Kidney glomerular epithelial cell (primary cell): ENCODE measurements around the gene DNAJB6.
"Not testable (repeated sequence)": the region's sequence is repeated elsewhere in the genome, so short reads cannot be mapped to it uniquely, and the experiment has no call there.

ENCODE experiments used
- DNase-seq: peaks from one replicate; lab custom pipeline; 2025; lab: John Stamatoyannopoulos, UW

Gene DNAJB6

DNA sequence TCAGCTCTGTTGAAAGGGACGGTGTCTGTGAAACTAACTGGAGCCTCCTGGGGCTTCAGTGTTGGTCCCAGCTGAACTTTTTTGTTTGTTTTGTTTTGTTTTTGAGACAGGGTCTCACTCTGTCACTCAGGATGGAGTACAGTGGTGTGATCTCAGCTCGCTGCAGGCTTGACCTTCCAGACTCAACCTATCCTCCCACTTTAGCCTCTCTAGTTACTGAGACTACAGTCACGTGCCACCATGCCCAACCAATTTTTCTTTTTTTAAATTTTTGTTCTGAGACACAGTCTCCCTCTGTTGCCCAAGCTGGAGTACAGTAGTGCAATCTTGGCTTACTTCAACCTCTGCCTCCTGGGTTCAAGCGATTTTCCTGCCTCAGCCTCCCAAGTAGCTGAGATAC, 13.4 kb upstream of the DNAJB6 start:
- no peak for DNase-seq

DNA sequence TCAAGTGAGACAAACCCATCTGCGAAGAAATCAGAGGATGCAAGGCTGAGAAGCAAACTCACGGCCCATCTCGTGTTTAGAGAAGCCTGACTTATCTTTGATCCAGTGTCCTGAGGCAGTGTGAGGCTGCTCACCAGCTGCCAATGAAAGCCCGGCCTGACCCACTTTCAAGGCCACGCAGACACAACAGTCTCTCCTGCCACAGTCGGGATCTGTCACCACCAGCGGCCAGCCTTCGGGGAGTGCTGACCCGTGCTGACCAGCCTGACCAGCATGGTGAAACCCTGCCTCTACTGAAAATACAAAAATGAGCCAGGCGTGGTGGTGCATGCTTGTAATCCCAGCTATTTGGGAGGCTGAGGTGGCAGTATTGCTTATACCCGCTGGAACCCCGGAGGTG, 7.4 kb upstream of the DNAJB6 start:
- no peak for DNase-seq

DNA sequence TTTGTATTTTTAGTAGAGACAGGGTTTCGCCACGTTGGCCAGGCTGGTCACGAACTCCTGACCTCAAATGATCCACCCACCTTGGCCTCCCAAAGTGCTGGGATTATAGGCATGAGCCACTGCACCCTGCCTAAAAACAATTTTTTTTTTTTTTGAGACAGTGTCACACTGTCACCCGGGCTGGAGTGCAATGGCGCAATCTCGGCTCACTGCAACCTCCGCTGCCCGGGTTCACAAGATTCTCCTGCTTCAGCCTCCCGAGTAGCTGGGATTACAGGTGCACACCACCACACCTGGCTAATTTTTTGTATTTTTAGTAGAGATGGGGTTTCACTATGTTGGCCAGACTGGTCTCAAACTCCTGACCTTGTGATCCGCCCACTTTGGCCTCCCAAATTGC, 6.2 kb upstream of the DNAJB6 start:
- DNase-seq, result not testable (repeated sequence)

GRCh38 chr7:157331049-157331448, 5.8 kb upstream of the DNAJB6 start:
- not testable (repeated sequence) for DNase-seq

DNA sequence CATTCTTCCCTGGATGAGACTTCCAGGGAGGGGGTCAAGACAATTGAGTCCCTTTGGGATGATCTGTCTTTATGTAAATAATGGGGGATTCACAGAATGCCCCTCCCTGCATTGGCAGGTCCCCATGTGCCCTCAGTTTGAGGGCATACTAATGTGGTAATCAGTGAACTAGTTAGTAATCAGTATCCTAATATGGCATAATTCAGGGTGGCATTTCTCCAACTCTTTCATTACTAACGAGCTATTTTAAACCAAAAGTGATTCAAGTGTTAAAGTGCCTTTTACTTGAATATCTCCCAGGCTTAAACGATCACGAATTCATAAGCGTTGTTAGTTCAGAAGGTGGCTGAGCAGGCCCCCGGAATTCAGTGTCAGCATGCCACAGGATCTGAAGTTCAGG, 1.6 kb upstream of the DNAJB6 start:
- no peak for DNase-seq

- DNase-seq, result no peak
Observed at GRCh38 chr7:157335991-157336382, 817 bp upstream of the DNAJB6 start.

DNA sequence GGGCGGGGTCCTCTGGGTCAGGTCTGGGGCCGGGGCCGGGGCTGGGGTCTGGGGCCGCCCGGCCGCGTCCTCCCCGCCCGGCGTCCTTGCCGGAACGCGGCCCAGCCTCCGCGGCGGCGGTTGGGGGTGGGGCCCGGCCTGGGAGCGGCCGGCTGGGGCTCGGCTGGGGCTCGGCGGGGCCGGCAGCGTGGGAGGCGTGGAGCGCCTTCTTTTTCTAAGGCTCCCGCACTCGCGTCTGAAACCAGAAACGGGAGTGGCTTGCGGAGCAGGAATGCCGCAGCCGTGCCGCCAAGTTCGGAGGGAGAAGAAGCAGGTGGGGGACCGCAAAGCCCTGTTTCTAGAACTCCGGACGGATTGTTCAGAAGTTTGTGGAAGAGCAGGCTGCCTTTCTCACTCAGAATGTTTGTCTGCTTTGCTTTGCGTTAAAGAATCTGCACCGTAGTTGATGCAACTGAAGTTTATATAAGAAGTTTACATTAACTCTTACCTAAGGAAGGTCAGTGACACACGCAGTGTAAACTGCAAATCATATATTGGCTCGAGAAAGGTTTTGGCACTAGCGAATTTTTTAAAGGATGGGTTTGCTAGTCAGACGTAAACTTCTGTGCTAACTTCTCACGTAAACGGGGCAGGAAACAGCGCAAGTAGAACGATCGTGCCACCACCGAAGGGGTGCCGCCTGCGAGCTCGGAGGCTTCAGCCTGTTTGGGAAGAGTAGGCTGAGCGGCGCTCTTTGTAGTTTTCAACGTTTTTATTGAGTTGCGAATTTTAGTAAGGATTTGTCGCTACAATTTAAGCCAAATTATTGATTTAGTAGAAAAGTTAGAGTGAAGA, 729 bp downstream of the DNAJB6 start:
- DNase-seq, result peak; percentile 19

DNA sequence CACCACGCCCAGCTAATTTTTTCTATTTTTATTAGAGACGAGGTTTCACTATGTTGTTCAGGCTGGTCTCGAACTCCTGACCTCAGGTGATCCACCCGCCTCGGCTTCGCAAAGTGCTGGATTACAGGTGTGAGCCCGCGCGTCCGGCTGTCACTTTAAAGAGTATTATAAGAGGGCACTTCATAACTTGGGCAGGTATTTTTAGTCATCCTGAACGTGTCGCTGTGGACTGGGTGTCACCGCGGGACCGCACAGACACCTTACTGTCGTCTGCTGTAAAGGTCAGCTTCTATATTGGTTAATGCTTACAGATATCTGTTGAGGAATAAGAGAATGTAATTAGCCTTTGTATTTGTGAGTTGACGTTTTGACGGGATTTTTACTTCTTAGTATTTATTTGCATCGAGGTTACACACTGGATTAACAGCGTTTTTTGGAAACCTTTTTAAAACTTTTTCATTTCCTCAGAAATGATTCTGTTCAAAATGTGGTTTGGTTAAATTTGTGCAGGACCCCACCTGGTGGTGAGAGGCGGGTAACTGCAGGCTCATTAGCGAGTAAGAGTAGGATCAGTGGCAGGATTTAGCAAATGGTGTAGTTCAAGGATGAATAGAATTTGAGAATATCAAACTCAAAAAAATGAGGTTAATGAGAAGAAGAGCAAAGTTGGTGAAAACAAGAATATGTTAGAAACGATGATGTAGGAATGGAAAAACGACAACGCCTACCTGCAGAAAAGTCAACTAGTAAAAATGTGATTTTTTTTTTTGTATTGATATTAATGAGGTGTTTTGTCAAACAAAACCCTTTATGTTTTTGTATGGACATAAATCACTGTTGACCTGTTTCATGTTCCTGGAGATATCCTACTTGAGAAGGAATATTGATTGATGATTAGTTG, 3.2 kb downstream of the DNAJB6 start:
- DNase-seq, result peak; percentile 34

GRCh38 chr7:157347217-157347904, 10.6 kb downstream of the DNAJB6 start:
- peak; percentile 54 for DNase-seq

DNA sequence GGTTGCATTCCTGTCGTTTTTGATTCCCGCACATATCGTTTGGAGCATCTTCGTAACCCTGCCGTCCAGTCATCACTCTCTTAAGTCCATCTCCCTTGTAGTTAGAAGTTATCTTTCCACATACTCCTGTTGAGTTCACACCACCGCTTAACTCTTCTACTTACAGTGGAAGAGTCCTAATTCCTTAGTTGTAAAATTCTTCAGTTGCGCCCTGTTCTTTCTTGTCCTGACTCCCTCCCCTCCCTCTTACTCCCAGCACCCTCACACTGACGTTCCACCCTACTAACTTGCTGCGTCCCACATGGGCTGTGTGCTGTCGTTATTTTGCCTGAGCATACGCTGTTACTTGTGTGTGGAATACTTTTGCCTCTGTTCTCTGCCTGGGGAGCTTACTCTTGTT, 11.7 kb downstream of the DNAJB6 start:
- no peak for DNase-seq

- DNase-seq, result no peak
Observed at GRCh38 chr7:157352516-157352915, 15.7 kb downstream of the DNAJB6 start.

- no peak for DNase-seq
Observed at GRCh38 chr7:157355784-157356511, 19.1 kb downstream of the DNAJB6 start.

- no peak for DNase-seq
Observed at GRCh38 chr7:157357129-157358040, 20.6 kb downstream of the DNAJB6 start.

DNA sequence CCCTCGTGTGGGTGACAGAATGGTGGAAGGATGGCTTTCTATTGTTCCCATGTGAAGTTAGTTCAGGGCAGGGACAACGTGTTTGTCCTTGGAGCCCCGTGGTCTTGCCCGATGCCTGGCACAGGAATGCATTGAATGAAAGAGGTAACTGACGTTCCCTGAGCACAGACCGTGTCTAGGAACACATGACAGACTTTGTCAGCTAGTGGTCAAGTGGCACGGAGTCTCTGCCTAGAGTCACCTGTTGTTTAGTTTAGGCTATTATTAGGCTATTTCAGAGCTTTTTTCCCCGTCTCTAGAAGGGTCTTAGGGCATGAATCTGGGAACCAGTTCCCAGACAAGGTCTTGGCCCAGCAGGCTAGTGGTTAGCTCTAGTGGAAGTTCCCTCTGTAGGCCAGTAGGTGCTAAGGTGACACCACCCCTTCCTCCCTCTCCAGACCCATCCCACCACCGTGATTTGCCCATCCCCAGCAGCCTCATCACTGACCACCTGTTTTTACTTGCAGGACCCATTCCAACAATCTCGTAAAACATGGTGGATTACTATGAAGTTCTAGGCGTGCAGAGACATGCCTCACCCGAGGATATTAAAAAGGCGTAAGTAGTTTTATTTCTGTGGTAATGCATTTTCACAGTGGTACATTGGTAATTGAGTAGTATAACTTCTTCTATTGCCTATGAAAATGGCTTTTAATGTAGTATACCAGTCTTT, 21.4 kb downstream of the DNAJB6 start:
- DNase-seq, result no peak

DNA sequence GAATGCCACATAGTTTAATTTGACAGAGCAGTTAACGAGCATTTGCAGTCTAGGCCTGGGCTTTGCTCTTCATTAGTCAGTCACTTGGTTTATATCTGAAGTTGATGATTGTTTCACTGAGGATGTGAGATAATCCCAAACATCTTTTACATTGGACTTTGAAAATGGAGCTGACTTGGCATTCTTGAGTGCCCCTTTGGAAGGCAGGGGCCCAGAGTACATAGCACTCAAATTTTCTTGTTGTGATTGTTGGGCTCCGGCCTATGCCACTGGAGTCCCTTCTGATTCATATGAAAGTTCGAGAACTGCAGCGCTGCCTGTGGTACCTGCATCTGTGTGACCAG, 21.9 kb downstream of the DNAJB6 start:
- no peak for DNase-seq

DNA sequence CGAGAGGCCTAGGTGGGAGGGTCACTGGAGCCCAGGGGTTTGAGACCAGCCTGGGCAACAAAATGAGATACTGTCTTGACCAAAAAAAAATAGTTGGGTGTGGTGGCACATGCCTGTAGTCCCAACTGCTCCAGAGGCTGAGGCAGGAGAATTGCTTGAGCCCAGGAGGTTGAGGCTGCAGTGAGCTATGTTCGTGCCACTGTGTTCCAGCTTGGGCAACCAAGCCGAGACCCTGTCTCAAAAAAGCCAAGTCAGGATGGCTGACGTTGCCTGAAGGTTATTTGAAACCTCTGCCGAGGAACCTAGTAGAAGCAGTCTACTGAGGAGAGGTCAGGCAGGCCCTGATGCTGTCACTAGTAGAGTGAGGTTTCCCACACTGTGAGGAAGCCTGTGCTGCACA, 22.8 kb downstream of the DNAJB6 start:
- no peak for DNase-seq

DNA sequence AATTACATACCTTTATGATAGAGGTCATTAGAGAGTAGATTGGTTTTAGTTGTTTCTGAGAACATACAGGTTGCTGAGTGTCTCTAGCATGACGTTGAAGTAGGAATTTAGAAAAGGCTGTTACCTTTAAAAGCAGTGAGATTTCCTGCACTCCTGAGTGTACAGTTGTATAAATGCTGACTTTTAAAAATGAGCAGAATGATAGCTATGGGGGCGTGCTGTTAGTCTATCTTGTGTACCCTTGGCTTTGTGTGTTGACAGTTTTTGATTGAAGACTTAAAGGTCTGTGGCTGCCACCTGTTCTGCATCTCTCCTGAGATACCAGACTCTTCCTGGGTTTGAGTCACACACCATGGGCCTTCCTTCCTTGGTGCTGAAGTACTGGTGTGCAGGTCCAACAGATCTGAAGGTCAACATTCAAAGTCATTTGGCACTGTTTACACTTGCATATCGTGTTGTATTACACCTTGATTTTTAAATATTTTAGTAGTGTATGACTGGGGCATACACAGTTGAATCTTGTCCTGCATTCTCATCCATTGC, 23.8 kb downstream of the DNAJB6 start:
- no peak for DNase-seq

DNA sequence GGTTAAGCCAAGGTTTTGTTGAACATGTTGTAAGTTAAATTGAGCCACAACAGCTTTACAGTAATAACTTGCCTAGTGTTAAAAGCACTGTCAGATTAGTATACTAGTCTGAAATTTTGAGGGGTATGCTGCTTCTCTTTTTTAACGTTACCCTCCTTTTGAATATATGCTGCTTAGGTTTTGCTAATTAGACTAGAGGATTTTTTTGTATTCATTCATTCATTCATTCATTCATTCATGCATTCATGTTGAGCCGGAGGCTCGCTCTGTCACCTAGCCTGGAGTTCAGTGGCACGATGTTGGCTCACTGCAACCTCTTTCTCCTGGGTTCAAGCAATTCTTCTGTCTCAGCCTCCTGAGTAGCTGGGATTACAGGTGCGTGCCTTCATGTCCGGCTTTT, 24.7 kb downstream of the DNAJB6 start:
- no peak for DNase-seq

- no peak for DNase-seq
Observed at GRCh38 chr7:157362729-157363128, 25.9 kb downstream of the DNAJB6 start.

DNA sequence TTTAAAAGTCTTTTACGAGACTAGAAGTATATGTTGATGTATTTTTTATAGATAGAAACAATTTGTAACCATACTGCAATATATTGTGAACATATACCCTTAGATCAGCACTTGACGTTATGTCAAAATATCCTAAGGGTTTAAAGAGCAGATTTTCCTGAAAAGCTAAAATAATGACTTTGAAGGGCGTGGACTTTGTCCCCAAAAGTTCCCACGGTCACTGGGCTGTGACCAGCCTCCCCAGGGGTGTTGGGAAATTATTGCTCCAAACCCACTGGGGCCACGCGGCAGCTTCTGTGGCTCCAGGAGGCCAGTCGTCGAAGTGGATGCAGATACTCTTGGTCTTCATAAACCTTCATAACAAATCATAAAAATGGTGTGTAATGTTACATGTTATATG, 29.9 kb downstream of the DNAJB6 start:
- no peak for DNase-seq
